NCI-H2227 (cell line): ENCODE data around the gene DPH7.
"Not testable (repeated sequence)": the region's sequence is repeated elsewhere in the genome, so short reads cannot be mapped to it uniquely, and the experiment has no call there.

Experiments used
- DNase-seq: peaks from one replicate; lab custom pipeline; 2025; ENCODE audit not compliant: unreplicated experiment; lab: John Stamatoyannopoulos, UW

The DPH7 gene

DNA sequence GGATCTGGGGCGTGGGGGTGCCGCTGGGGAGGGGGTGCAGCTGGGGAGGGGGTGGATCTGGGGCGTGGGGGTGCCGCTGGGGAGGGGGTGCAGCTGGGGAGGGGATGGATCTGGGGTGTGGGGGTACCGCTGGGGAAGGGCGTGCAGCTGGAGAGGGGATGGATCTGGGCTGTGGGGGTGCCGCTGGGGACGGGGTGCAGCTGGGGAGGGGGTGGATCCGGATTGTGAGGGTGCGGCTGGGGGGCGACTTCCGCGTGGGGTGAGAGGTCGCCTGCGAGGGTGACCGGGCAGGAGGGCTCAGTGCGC, 27.8 kb downstream of the DPH7 start:
- DNase-seq, result not testable (repeated sequence)

DNA sequence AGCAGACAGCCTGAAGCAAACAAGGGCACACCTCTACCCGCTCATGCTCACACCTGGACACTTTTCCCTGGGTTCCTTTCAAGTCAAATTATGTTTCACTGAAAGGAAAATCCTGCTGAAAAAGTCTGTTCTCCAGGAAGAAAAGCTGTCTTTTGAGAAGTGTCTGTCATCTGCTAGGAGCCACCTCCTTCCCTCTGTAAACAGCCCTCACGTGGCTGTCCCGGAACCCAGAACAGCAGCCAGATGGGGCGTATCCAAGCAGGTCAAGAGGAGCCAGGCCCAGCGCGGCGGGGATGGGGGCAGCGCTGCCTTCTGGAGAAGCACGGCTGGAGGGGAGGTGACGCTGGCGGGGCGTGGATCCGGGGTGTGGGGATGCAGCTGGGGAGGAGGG, 28.5 kb downstream of the DPH7 start, which contains the start of gene PNPLA7:
TSS of gene PNPLA7 (minus strand) at position 172 of the 391 bp plus-strand sequence. CDS start 205 bp downstream, outside the sequence.
- DNase-seq, result peak; percentile 84

DNA sequence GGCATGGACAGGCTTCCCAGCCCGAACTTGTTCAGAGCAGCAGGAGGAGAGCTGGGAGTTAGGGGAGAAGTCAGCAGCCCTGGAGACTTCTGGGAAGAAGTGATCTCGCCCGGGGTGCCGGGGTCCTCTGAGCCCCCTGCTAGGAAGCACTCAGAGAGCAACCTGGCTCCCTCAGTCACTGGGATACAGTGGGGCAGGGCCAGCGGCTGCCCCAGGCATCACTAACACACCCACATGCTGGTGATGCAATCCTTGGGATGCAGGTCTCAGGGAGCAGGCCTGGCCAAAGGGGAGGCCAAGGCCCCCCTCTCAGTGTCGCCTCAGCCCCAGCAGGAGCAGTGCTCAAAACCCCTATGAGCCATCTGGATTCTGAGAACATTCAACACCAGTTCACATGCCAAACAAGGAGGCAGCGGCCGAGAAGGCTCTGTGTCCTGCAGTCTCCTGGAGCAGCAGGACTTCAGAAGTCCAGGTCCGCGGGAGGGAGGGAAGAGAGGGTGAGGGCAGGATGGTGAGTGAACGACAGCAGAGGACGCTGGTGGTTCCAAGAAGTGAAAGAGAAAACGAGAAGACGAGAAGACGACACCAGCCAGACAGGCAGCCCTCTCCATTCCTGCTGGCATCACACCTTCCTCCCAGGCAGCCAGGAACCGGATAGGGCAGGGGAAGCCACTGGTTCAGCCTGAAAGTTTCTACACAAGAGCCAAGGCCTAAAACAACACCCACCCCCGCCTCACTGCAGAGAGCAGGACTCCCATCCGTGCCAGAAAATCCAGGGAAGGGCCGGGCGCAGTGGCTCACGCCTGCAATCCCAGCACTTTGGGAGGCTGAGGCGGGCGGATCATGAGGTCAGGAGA, 30.8 kb downstream of the DPH7 start:
- DNase-seq, result no peak

DNA sequence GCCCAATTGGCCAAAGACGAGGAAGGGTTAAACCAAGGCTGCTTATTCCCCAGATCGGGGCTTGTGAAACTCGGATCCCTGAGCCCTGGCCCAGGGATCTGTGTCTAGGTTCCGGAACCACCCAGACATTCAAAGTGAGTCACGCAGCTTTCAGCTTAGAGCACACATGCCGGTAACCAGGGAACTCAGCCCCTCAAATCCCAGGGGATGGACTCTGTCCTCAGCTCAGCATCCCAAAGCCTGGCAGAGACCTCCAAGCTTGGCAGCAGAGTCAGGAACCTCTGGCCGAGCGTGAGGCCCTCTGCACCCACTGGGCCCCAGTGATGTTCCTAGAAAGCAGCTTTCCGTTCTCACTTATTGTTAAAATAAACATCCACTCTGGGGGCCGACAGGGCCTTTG, 33.6 kb downstream of the DPH7 start:
- no peak for DNase-seq

DNA sequence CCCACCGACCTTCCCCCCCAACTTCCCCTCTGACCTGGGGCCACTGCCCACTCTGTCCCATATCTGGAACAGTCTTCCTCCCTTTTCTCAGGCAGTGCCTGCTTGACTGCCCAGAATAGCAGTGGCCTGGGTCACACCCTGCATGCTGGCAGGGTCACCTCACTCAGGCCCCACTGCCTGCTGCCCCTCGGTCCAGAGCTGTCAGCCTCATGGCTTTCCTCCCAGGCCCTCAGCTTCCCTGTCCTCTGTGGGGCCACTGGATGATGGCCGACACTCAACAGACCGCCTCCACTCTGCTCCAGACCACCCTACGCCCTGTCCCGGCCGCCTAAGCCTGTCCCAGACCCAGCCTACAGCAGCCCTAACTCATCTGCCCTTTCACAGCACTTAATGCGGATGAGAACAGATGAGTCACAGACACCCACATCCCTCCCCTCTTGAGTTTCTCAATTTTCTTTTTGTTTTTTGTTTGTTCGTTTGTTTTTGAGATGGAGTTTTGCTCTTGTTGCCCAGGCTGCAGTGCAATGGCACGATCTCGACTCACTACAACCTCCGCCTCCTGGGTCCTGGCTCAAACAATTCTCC, 34.5 kb downstream of the DPH7 start:
- DNase-seq, result no peak

DNA sequence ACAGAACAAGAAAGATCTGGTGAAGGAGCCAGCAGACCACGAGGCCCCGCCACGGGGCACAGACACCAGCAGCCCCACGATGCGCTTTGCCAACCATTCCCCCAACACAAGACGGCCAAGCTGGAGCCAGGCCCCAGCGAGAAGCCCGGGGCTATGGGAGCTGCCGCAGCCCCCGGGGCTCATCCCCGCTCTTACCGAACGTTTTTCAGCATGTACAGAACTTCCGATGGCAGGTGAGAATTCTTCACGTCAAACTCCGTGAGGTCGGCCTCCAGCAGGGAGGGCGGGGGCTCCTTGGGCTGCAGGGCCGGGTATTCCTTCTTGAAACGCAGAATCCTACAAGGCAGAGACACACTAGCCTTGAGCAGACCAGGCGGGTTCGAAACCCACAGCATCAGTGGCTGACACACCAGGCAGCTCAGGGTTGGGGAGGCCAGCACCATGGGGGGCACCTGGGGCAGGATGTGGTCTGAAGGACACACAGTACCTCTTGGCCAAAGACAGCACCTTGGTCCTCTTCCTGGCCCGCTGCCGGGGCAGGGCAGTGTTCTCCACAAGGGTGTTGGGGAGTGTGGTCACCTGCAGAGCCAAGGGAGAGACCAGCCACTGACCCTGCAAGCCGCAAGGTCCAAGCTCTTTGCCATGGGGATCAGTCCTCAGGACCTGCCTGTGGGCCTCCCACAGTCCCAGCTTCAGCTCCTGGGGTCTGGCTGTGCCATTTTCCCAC, 35.3 kb downstream of the DPH7 start:
- no peak for DNase-seq

DNA sequence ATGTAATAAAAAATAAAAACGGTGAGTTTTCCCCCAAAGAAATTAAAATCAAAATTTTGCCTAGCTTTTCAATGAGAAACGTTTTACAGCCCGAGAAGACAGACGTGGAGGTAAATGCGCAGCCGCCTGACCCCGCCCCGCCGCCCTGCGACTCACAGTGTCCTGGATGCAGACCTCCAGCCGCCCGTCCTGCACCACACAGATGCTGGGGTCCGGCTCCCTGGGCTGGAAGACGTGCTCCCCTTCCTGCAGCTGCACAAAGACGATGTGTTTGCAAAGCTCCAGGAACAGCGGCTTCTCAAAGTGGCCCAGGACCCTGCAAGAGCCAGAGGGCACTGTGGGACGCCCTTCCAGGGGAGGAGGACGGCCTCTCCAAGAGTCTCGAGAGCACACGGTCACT, 36.2 kb downstream of the DPH7 start:
- DNase-seq, result no peak

DNA sequence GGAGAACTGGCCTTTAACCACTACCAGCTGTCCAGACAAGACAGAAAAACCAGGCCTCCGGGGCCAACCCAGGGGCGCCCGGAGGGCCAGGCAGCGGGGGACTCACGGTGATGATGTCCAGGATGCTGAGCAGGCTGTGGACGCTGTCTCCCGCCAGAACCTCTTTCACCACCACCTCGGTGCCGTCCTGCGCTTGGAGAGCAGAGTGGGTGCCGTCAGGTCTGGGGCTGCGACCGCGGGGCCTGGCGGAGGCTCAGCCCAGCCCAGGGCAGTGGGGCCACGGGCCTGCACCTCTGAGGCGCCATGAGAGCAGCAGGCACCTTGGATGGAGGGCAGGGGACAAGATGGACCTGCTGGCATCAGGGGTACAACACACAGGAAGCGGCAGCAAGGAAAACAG, 38.2 kb downstream of the DPH7 start:
- no peak for DNase-seq

DNA sequence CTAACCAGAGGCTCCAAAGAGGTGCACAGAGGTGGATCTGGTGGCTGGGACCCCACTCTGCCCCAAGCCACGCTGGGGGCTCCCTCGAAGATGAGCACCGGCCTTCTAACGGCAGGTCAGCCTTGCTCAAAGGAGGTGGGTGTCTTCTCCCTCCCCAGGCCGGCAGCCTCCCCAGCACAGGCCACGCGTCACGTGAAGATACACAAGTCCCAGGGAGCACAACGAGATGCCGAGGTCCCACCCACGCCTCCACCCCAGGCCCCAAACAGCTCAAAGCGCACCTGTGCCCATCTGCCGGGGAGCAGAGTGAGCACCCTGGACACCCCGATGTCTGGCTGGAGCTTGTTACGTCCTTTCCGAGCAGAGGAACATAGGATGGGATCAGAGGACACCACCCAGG, 40.7 kb downstream of the DPH7 start:
- no peak for DNase-seq

DNA sequence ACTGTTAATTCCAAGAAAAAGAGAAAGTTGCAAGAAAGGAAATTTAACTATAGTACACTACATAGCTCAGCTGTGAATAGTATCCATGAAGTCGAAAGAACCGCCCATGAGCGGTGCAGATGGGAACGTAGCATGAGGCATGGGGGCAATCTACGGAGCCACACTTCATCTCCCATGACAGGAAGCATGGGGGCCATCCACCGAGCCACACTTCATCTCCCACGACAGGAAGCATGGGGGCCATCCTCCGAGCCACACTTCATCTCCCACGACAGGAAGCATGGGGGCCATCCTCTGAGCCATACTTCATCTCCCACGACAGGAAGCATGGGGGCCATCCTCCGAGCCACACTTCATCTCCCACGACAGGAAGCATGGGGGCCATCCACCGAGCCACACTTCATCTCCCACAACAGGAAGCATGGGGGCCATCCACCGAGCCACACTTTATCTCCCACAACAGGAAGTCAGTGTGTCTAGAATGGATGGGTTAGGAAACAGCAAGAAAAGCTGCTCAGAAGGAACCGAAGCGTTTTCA, 42.1 kb downstream of the DPH7 start:
- not testable (repeated sequence) for DNase-seq

DNA sequence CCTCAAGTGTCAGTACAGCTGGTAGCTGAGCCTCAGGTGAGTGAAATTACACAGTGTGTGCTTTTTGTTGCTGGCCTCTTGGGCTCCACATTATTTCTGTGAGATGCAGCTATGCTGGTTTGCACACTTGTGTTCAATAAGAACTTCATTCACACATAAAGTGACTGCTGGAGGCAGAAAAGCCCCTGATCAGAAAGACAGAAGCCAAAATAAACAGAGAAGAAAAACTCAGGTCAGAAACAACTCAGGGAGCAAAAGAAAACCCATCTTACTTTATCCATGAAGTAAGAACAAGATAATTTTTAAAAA, 43.7 kb downstream of the DPH7 start:
- DNase-seq, result no peak

DNA sequence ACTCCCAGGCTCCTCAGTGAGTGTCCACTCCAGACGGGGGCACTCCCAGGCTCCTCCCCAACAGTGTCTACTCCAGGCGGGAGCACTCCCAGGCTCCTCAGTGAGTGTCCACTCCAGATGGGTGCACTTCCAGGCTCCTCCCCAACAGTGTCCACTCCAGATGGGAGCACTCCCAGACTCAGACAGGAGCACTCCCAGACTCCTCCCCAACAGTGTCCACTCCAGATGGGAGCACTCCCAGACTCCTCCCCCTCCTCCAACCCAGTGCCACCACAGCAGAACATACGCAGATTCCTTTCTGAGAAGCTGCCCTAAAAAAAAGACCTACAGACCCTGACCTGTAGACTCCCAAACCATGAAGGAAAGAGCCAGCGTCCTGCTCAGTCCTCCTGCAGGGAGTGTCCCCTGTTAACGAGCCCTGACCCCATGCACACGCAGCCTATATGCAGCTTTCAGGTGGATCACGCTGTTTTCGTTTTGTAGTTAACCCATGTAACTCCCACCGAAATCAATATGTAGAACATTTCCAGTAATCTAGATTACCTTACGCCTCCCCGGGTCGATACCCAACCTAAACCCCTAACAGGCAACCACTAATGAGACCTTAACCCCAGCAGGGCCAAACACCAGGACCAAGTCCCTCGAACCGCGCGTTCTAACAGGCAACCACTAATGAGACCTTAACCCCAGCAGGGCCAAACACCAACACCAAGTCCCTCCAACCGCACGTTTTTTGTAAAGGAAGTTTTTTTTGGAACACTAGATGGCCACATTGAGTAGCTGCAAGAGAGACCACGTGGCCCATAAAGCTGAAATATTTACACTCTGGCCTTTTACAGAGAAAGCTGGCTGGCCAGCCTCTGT, 44.2 kb downstream of the DPH7 start:
- peak; percentile 60 for DNase-seq

DNA sequence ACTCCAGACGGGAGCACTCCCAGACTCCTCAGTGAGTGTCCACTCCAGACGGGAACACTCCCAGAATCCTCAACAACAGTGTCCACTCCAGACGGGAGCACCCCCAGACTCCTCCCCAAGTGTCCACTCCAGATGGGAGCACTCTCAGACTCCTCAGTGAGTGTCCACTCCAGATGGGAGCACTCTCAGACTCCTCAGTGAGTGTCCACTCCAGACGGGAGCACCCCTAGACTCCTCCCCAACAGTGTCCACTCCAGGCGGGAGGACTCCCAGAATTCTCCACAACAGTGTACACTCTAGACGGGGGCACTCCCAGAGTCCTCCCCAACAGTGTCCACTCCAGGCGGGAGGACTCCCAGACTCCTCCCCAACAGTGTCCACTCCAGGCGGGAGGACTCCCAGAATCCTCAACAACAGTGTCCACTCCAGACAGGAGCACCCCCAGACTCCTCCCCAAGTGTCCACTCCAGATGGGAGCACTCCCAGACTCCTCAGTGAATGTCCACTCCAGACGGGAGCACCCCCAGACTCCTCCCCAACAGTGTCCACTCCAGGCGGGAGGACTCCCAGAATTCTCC, 45.7 kb downstream of the DPH7 start:
- DNase-seq, result not testable (repeated sequence)

DNA sequence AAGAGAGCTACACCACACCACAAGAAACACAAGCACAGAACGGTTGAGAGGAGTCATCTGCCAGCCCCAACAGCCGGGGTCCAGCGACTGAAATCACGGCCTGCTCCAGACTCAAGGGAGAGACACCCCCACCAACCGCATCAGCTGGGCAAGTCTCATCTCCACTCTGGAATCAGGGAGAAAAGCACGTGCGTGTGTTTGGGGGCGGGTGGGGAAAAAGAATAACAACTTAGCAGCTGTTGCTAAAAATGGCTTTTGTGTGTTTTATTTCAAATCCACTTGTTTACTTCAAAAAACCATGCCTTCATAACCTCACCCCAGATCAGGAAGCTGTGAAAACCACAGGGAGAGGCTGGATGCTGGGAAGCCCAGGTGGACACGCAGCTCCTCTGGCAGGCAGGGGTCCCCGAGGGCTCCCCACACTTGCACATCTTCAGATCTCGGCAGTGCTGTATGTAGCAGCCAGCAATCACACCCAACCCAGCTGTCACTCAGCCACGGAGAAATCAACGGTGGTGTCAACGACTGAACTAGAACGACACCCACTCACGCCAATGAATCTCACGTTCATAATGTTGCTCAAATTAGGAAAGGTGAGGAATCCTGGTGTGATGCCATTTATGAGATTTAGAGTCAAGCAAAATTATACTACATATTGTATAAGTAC, 47.5 kb downstream of the DPH7 start:
- no peak for DNase-seq

DNA sequence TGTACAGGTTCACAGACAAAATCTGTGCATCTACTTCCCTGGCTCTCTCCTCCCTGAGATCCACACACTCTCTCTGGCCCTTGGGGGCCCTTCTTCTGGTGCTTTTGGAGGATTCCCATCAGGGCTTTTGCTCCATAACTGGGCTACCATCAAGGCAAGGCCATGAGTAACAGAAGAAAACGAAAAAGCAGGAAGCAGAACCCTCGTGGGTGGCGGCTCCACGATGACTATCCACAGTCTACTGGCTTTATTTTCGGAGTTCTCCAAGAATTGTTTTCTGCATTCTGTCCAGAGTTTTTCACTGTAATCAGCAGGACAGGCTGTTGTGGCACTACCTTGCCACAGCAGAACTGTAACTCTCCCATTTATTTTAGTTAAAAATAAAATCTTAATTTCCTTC, 48.4 kb downstream of the DPH7 start:
- no peak for DNase-seq

DNA sequence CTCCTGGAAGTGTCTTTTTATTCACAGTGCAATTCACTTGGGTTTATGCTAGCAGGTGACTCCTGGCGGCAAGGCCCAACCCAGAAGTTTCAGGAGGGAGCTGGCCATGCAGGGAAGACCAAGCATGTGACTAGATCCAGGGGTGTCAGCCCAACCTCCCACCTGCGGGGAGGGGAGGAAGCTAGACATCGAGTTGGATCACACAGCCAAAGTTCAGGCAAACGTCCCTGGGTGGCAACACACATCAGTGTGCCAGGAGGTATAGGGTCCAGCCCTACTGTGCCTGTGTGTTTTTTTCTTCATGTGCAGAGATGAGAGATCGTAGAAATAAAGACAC, 53.8 kb downstream of the DPH7 start:
- DNase-seq, result no peak

DNA sequence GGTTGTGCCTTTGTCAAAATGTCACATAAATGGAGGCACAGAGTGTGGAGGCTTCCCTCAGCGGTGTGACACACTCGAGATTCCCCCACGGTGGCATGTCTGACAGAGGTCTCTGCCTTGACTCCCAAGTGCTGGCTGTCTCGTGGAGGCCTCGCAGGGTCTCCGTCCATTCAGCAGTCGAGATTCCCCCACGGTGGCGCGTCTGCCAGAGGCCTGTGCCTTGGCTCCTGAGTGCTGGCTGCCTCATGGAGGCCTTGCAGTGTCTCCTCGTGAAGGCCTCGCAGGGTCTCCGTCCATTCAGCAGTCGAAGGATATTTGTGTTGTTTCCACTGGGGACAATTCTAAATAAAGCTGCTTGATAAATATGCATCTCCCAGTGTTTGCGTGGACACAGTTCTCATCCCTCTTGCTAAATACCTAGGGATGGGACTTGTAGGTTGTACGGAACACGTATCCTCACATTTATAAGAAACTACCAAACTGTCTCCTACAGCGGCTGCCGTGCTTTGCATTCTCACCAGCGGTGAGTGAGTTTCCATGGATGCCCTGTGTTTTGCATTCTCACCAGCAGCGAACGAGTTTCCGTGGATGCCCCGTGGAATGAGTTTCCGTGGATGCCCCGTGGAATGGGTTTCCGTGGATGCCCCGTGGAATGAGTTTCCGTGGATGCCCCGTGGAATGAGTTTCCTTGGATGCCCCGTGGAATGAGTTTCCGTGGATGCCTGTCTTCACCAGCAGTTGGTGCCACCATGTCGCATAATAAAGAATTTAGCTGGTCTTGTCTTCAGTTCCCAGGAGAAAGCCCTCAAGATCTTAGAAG, 54.4 kb downstream of the DPH7 start:
- DNase-seq, result no peak

DNA sequence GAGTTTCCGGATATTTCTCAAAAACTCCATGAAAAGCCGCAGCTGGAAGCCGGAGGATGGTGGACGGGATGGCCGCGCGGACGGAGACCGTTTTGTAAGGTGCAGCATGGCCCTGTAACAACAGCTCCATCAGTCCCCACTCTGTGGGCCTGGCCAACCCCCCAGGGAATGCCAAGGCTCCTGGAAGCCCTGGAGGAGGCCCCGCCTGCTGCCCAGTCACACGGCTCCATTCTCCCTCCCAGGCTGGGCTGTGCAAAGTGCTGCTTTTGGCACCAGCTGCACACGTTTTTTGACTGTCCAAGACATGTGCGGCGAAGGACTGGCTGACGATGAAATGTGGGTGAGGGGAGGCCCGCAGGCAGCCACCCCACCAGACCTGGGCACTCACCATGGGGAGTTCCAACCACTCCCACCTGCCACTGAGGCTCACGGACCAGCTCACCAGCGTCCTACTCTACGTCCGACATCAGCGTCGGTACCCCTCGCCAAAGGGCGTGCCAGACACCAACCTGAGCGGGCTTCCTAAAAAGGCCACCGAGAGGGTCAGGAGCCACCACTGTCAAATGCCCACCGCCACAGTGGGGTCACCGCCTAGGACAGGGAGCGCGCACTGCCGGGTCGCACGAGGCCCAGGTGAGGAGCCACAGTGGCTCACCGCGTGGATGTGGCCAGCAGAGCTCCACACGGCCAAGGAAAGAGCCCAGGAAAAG, 55.8 kb downstream of the DPH7 start:
- no peak for DNase-seq
